HTERT RPE-1 (cell line): ENCODE results near the gene SRRM4.
"Not testable (repeated sequence)": the region's sequence is repeated elsewhere in the genome, so short reads cannot be mapped to it uniquely, and the experiment has no call there.

ENCODE experiments used
- in situ Hi-C: fragments of 300-500 bp; cut with MboI; formaldehyde crosslinking; loops from 4 replicates; pipeline ENCODE4 v1.14.3; 2020; ENCODE audit warnings: low sequenced_read_pairs

The SRRM4 gene

GRCh38 chr12:119008273-119008672 lies 26.9 kb downstream of the SRRM4 start:
- in situ Hi-C loops = not testable (repeated sequence)

DNA sequence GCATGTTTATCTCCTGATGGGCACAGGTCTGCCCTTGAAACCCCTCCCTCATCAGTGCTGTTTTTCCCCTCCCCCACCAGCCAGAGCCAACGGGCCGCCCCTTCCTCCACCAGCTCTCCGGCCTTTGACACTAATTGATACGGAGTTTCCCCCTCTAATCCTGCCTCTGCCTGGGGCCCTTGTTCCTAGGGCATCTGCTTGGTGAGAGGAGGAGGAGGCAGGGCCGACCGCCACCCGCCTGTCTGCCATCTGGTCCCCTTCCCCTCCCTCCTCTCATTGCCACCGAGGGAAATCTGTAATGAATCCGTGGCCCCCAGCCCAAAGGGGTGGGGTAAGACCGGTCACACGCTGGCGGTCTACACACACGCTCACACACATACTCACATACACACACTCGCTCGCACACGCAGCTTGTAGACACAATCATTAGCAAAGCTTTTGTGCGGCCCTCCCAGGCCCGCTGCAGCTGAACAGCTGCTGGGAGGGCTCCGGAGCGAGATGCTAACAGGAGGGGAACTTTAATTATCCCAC lies 27.4 kb downstream of the SRRM4 start:
- in situ Hi-C loops = no loop called here

- in situ Hi-C loops = no loop called here
These were observed 29.9 kb downstream of the SRRM4 start for GRCh38 chr12:119011231-119011630.

DNA sequence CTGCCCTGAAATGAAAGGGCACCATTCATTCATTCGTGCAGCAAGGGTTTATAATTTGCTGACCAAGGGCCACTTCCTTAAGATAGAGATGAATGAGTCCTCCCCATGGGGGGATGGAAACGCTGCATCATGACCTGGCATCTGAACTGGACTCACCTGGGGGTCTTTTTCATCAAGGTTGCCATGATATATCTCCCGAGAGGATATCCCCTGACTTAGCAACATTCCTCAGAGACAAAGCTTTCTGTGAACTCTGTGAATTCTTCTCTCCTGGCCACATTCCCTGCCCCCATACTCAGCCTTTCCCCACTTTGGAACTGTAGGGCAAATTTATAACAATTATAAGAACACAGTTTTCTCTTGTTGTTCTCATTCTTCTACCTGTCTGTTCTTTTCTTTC lies 30.8 kb downstream of the SRRM4 start:
- in situ Hi-C loops = no loop called here

- in situ Hi-C loops = no loop called here
These were observed 31.7 kb downstream of the SRRM4 start for GRCh38 chr12:119013023-119013422.

GRCh38 chr12:119014368-119014767 lies 33.0 kb downstream of the SRRM4 start:
- in situ Hi-C loops = no loop called here

DNA sequence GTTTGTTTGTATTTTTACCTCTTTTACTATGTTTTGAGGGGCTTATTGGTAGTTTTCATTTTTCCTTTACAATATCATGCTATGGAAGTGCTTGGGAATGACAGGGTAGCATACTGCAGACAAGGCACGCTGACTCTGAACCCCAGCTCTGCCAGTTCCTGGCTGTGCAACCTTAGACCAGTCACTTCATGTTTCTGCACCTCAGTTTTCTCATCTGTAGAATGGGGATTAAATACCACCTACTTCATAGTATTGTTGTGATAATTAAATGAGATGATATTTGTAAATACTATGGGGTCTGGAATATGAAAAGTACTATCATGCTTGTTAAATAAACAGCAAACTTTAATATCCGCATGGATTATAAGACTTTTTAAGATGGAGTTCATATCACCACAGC lies 35.4 kb downstream of the SRRM4 start:
- in situ Hi-C loops = no loop called here

- in situ Hi-C loops = no loop called here
These were observed 37.8 kb downstream of the SRRM4 start for GRCh38 chr12:119019166-119019565.

DNA sequence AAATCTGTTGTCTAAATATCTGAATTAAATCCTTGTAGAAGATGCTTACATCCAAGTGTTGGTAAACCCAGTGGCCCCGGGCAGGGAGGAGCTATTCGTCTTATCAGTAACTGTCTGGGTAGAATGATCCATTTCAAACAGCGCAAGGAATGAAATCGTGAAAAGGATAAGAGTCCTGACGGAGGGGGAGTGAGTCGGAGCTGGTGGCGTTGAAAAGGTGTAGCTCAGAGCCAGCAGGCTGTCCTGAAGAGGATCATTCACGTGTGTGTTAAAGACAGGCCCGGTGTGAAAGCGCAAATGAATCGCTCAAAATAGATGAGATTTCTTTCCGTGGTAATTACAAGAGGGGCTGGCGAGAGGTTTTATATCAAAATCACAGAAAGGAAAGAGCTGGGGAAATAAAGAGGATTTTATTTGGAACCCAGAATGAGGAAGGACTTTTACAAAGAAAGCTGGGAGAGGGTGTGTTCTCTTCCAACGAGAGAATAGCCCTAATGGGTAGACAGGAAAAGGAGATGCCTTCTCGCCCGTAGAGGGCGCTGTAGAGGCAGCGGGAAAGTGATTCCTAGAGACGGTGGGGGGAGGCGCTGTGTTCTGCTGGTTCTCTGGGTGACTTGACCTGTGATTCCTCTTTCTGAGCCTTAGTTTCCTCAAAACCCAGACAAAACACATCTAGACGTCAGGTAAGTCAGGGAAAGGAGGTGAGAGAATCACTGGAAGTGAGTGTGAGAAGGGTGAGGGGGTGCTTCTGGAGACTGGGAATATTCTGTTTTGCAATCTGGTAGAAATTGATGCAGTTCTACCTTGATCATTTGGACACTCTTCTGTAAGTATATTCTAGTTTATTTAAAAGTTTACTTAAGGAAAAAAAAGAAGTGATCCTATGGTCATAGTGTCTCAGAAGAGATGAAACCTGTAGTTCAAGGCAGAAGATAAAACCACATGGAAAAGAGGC lies 39.3 kb downstream of the SRRM4 start:
- in situ Hi-C loops = no loop called here

DNA sequence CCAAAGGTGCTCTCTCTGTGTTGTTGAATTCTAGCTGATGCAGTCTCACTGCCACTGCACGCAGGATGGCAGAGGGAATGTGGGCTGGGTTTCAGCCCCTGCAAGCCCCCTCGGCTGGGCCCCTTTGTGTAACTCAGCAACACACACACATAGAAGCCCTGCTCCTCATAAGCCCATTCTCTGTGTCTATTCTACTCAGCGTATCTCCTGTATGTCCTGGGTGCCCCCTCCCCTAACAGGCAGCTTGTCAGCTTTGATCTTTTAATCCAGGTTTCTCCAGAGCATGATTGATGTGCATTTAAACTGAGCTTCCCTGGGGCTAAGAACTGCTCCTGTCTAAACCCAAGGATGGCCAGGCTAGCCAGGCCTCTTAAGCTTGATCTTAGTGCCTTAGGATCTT lies 43.0 kb downstream of the SRRM4 start:
- in situ Hi-C loops = no loop called here

DNA sequence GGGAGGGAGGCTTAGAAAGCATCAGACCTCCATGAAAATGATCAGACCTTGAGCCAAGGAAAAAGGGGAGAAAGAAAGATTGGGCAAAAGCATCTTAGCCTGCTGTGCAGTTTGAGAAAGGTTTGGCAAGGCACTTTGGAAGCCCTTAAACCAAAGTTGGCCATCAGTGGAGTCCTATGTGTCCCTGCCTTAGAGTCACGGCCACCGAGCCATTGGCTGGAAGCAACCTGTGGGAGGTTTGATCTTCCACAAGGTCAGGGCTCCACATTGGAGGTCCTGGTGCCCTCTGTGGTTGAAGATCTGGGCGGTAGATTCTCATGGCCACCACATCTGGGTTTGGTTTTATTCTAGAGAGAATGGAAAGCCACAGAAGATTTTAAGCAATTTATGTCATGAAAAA lies 44.4 kb downstream of the SRRM4 start:
- in situ Hi-C loops = no loop called here

GRCh38 chr12:119033332-119033731 lies 52.0 kb downstream of the SRRM4 start:
- in situ Hi-C loops = not testable (repeated sequence)

GRCh38 chr12:119036878-119037825 lies 55.8 kb downstream of the SRRM4 start:
- in situ Hi-C loops = no loop called here

GRCh38 chr12:119044094-119044493 lies 62.8 kb downstream of the SRRM4 start:
- in situ Hi-C loops = no loop called here

DNA sequence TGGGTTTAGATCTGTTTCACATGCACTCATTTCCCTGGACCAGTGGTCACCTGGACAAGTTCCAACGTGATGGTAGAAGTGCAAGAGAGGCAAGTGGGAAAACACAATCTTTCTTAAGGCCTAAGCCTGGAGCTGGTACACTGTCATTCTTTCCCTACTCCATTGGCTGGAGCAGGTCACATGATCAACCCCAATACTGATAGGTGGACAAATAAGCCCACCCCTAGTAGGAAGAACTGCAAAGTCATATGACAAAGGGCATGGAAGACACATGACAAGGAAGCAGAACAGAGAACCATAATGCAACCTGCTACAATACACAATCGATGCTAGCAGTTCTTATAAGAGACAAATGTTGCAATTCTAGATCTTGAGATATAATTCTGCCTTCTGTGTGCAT lies 66.3 kb downstream of the SRRM4 start:
- in situ Hi-C loops = no loop called here

DNA sequence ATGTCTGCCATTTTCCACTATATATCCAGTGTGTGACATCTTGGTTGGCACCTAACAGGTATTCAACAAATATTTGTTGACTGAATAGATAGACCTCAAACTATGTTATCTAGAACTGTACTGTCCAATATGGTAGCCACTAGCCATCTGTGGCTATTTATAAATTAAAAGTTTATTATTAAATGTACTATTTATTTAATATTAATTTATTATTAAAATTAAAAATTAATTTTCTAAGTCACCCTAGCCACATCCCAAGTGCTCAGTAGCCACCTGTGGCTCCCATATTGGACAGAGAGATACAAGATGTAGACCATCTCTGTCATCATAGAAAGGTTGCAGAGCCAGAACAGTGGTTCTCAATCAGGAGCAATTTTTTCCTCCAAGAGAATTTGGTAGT lies 69.3 kb downstream of the SRRM4 start:
- in situ Hi-C loops = no loop called here

- in situ Hi-C loops = no loop called here
These were observed 70.1 kb downstream of the SRRM4 start for GRCh38 chr12:119051474-119051873.

- in situ Hi-C loops = no loop called here
These were observed 70.7 kb downstream of the SRRM4 start for GRCh38 chr12:119052001-119052400.

GRCh38 chr12:119055977-119056376 lies 74.6 kb downstream of the SRRM4 start:
- in situ Hi-C loops = no loop called here

DNA sequence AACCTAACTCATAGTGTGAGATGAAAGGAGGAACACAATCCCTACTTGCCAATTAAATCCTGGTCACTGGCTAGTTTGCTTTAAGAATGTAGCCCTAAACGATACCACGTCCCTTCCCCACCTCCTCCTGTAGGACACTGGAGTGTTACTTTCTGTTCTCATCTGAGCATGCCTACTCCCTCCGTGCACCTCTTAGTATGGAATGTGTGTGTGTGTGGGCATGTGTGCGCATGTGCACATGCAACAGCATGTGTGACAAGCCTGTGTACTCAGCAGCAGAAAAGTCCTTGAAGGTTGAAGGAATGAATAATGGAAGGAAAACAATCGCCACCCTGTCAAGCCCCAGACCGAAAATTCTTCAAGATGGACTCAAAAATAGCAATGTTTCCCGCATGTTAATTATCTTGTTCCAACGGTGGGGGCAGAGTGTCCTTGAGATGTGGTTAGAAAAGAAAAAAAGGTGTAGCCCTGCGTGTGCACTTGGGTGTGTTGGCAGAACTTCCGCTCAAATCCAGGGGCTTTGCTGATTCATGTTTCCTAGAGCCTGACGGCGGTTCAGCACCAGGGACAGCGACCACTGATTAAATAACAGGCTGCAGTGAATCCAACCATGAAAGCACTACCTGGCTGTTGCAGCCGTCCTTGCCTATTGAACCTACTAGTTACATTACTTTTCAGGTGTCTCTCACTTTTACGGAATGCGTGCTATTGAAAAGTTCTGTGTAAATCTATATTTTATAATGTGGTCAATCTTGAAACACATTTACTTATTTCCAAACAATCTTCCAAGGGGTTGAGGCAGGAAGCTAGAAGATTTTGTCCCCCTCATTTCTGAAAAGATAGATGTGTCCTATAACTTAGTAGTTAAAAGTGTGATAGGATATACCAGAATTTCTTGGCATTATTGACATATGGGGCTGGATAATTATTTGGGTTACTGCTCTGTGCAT lies 79.8 kb downstream of the SRRM4 start:
- in situ Hi-C loops = no loop called here
